ENCODE data around the gene OLFM2. TPM values are rescaled to one million over a fixed set of nuclear protein-coding genes. Genes with fewer than 3 reads are reported as not detected.

The OLFM2 gene
- total and polyA plus RNA-seq, 9 of the 15 experiments (the other 6 are each of a cell fraction or from before 2014, with no cell fraction given) = 0.10 to 0.33 (median 0.23) TPM; not detected in 4

DNA sequence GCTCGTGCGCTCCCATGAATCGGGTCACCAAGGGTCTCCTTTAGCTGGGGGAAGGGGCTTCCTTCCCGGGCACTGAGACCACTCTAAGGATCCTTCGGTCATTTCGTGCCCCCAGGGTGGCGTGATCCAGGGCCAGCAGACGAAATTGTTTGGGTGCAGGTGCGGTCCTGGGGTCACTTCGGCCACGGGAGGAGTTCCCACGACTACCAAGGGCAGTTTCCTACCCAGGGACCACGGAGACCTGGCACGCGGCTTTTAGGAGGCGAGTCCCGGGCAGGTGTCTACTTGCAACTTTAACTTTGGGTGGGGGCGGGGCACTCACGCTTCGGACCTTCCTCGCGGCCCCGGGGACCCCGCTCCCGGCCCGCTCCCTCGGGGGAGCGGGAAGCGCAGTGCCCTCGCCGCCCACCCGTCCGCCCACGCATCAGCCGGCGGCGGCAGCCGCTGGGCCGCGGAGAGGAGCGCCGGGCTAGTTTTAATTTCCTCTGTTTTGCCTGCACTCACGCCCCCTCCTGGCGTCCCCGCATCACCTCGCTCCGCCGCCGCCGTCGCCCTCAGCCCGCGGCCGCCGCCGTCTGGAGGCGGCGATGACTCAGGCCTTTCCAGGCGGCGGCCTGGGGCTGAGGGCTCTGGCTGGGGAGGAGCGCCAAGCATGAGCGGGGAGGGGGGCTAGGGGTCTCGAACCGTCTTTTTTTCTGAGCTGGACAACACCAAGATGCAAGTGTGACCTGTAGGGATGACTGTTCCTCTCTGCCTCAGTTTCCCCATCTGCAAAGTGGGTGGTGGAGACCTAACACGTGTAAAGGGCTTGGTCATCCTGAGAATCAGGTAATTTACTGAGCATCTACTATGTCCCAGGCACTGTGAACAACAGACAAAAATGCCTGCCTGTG lies 21.8 kb downstream of the OLFM2 start (continued):
- TF ChIP-seq, protein P1, sequence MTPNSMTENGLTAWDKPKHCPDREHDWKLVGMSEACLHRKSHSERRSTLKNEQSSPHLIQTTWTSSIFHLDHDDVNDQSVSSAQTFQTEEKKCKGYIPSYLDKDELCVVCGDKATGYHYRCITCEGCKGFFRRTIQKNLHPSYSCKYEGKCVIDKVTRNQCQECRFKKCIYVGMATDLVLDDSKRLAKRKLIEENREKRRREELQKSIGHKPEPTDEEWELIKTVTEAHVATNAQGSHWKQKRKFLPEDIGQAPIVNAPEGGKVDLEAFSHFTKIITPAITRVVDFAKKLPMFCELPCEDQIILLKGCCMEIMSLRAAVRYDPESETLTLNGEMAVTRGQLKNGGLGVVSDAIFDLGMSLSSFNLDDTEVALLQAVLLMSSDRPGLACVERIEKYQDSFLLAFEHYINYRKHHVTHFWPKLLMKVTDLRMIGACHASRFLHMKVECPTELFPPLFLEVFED (CRISPR knock-in tag; conservative IDR thresholded peaks at IDR 0.05) = peak; percentile 38; the same call in 1 of the 2 replicates
- TF ChIP-seq IRF2 (CRISPR knock-in tag; IDR thresholded peaks at IDR 0.05) (no peak), ILF3 (IDR thresholded peaks at IDR 0.05; ENCODE audit: borderline replicate concordance) (no peak), GTF2E2 (tag; IDR thresholded peaks at IDR 0.05) (no peak), C11orf30 (IDR thresholded peaks at IDR 0.05; ENCODE audit: low read depth) (peak; percentile 93), EHMT2 (IDR thresholded peaks at IDR 0.05) (no peak), RBFOX2 (IDR thresholded peaks at IDR 0.05; ENCODE audit: low read depth, low read length) (peak; percentile 77), JUND (IDR thresholded peaks at IDR 0.05; ENCODE audit: borderline replicate concordance, low read depth, low read length) (peak; percentile 85), JUND (tag; IDR thresholded peaks at IDR 0.05; ENCODE audit: borderline replicate concordance, low read depth, low read length) (peak; percentile 55; the same call in 1 of the 3 replicates), SMARCA5 (IDR thresholded peaks at IDR 0.05) (peak; percentile 89), TCF3 (CRISPR knock-in tag; IDR thresholded peaks at IDR 0.05) (no peak), YY1 (IDR thresholded peaks at IDR 0.05; ENCODE audit: borderline replicate concordance in 1 of 3, control insufficient read depth in 1 of 3, extremely low read depth in 1 of 3, insufficient read depth in 3 of 3, insufficient read length in 1 of 3, insufficient replicate concordance in 2 of 3, low read depth in 1 of 3, low read length in 2 of 3) (peak in 2 of 3 experiments; percentile 23 to 56), ZNF239 (CRISPR knock-in tag; IDR thresholded peaks at IDR 0.05) (no peak), CREB3 (tag; conservative IDR thresholded peaks at IDR 0.05; ENCODE audit: low read depth) (no peak), POLR3A (IDR thresholded peaks at IDR 0.05; ENCODE audit: borderline replicate concordance, extremely low read depth, insufficient read depth, insufficient read length) (no peak), NR4A1 (CRISPR knock-in tag; IDR thresholded peaks at IDR 0.05) (no peak), NR4A1 (tag; IDR thresholded peaks at IDR 0.05) (0 out of 2 replicates have a peak, but pooled peaks have one; percentile 47), PTRF (tag; IDR thresholded peaks at IDR 0.05) (no peak), ERF (CRISPR knock-in tag; IDR thresholded peaks at IDR 0.05) (no peak), EP300 (IDR thresholded peaks at IDR 0.05; ENCODE audit: low read length) (peak; percentile 42; the same call in 1 of the 2 replicates), ZSCAN32 (CRISPR knock-in tag; IDR thresholded peaks at IDR 0.05) (no peak)
- TF ChIP-seq, protein P2, sequence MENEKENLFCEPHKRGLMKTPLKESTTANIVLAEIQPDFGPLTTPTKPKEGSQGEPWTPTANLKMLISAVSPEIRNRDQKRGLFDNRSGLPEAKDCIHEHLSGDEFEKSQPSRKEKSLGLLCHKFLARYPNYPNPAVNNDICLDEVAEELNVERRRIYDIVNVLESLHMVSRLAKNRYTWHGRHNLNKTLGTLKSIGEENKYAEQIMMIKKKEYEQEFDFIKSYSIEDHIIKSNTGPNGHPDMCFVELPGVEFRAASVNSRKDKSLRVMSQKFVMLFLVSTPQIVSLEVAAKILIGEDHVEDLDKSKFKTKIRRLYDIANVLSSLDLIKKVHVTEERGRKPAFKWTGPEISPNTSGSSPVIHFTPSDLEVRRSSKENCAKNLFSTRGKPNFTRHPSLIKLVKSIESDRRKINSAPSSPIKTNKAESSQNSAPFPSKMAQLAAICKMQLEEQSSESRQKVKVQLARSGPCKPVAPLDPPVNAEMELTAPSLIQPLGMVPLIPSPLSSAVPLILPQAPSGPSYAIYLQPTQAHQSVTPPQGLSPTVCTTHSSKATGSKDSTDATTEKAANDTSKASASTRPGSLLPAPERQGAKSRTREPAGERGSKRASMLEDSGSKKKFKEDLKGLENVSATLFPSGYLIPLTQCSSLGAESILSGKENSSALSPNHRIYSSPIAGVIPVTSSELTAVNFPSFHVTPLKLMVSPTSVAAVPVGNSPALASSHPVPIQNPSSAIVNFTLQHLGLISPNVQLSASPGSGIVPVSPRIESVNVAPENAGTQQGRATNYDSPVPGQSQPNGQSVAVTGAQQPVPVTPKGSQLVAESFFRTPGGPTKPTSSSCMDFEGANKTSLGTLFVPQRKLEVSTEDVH (IDR thresholded peaks at IDR 0.05; ENCODE audit: low read depth, partially characterized antibody) = no peak
